Choroid plexus epithelial cell (primary cell): ENCODE measurements around the gene E2F3.

Source experiments
- DNase-seq: peaks from one replicate; pipeline ENCODE4 v3.0.0-alpha.2; 2010; ENCODE audit warnings: low read depth
- H3K4me3 ChIP-seq: 2 replicates; pipeline ENCODE4 v1.5.1; 2011; ENCODE audit warnings: low read depth, mild to moderate bottlenecking, control low read depth, low read length, moderate library complexity
- TF ChIP-seq, protein P1 (sequence below): conservative IDR thresholded peaks from 2 replicates; pipeline ENCODE4 v1.5.1; 2011; ENCODE audit warnings: low read depth, mild to moderate bottlenecking, control low read depth, inconsistent platforms, low read length, moderate library complexity

E2F3 gene

DNA sequence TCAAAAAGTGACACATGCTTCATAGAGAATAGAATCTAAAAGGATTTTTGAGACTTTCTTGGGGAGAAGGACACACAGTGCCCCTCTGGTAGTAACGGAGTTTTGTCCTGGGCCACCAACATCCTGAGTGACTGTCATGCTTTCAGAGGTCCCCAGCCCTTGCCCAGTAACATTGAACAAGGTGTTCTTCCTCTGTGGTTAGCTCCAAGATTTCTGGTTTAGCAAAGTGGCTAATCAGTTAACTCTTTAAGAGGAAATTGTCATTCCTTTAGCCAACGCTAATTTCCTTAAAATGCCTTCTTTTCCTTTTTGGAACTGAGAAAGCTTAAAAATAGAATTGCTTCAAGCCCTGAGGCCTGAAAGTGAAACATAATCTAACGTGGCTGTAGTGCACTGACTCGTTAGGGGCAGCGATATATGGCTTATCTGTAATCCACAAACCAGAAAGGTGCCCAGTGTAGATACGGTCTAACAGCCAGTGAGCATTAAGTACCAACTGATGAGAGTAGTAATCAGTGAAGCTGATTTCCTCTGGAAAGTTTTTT is 7.8 kb downstream of the E2F3 start:
- DNase-seq = no peak
- TF ChIP-seq, protein P1, sequence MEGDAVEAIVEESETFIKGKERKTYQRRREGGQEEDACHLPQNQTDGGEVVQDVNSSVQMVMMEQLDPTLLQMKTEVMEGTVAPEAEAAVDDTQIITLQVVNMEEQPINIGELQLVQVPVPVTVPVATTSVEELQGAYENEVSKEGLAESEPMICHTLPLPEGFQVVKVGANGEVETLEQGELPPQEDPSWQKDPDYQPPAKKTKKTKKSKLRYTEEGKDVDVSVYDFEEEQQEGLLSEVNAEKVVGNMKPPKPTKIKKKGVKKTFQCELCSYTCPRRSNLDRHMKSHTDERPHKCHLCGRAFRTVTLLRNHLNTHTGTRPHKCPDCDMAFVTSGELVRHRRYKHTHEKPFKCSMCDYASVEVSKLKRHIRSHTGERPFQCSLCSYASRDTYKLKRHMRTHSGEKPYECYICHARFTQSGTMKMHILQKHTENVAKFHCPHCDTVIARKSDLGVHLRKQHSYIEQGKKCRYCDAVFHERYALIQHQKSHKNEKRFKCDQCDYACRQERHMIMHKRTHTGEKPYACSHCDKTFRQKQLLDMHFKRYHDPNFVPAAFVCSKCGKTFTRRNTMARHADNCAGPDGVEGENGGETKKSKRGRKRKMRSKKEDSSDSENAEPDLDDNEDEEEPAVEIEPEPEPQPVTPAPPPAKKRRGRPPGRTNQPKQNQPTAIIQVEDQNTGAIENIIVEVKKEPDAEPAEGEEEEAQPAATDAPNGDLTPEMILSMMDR = no peak
- no peak overlapping the region for H3K4me3 ChIP-seq

DNA sequence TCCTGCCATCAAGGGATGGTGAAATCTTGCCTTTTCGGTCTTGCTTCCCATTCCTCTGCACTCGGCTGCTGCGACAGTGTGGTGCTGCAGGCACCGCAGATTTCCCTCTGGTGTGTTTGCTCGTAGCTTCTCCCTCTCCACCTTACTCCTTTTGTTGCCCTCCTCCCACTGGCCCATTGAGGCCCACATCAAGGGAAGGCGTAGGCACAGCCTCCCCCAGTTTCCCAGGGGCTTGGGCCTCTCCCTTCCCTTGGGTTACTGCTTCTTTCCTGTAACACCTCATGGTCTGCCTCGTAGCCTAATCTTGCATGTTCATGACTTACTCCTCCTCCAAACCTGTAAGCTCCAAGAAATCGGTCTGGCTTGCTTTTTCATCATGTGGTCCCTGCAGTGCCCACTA is 9.9 kb downstream of the E2F3 start:
- no peak overlapping the region for H3K4me3 ChIP-seq
- TF ChIP-seq, protein P1 = no peak
- DNase-seq = no peak

DNA sequence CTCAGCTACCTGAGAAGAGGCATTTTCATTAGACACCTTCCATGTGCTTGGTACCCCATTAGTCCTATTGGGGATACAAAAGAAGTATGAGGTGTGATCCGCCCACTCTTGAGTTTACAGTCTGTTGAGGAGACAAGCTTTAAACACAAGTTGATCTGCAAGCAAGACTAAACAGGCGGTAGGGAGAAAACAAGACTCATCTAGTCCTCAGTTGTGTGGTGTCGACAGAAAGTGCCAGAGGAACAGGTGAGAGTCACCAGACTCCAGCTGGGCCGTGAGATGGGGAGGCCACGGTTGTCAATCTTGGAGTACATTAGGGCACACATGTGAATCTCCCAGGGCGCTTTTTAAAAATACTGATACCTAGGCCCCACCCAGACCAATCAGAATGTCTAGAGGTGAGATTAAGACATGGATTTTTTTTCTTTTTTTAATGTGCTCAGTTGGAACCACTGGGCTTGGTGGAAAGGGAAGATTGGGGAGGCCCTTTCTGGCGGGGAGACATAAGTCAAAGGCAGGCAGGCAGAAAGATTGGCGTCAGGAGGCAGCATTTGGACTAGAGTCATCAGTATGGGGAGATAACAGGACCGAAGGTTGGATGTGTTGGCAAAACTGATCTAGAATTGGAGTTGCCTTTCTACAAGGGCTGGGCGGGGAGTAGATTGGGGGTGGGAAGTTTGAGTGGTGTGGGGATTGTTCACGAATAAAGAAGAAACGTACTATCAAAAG is 10.4 kb downstream of the E2F3 start:
- TF ChIP-seq, protein P1 = no peak
- H3K4me3 ChIP-seq = no peak overlapping the region
- no peak for DNase-seq

DNA sequence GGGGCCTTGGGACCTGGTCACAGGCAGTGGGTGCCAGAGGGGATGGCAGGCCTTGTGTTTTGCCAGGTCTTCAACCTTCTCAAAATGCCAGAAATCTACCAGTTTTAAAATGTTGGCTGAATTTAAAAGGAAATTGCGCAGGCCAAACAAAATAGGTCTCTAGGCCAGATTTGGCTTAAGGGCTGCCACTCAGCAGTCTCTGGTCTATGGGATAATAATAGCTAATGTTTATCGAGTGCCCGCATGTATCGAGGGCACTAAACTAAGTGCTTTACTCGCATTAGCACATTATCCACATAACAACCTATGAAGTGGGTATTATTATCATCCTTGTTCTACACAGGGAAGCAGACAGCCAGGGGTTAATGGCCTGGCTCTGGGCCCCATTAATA is 11.0 kb downstream of the E2F3 start:
- no peak overlapping the region for H3K4me3 ChIP-seq
- DNase-seq = no peak
- TF ChIP-seq, protein P1 = no peak

DNA sequence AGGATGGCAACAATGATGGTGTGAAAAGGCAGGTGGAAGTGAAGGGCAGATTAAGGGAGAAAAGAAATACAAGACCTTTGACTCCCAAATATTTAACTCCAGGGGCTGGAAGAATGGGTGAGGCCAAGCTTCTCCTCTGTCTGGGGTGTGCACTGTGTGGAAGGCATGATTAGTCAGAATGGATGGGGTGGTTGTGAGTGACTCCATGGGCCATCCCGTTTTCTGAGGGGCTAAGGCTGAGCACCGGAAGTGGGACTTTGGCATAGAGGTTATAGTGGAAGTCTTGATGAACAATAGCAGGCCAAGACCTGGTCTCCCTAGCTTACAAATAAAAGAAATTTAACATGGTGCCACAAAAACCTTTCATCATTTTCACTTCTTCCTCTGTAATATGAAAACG is 12.1 kb downstream of the E2F3 start:
- DNase-seq = no peak
- H3K4me3 ChIP-seq = no peak overlapping the region
- TF ChIP-seq, protein P1 = no peak

DNA sequence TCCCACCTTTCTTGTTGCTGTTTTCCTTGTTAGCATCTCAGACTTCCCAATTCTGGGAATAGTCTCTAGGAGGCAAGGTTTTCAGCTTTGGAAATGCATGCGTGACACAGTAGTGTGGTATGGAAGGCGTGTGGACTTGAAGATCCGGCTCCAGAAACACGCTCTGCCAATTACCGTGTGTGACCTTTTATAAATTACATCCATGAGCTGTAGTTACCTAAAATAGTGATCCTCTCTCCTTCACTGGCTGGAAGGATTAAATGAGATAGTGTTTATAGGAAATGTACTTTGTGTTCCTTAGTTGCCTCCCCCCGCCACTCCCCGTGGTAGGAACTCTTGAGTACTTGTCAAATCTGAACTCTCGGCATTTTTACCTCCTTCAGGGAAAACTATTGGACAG is 13.0 kb downstream of the E2F3 start:
- H3K4me3 ChIP-seq = no peak overlapping the region
- TF ChIP-seq, protein P1 = no peak
- no peak for DNase-seq

DNA sequence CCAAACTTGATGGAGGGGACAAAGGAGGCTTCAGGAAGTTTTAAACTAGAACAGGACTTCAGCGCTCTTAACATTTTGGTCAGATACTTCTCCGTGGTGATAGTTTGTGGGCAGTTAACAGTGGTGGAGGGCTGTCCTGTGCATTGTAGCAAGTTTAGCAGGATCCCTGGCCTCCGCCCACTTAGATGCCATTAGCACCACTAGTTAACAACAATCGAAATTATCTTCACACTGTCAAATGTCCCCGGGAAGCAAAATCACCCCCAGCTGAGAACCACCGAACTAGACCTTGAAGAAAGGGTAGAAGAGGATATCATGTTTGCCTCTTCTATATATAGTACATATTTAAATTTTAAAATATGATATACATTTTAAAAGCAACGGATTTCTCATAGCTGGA is 13.6 kb downstream of the E2F3 start:
- no peak for DNase-seq
- TF ChIP-seq, protein P1 = no peak

More for the DNA sequence above, 13.6 kb downstream of the E2F3 start:
- H3K4me3 ChIP-seq = no peak overlapping the region
